Cardiac septum (tissue), 1 donor: Measurements from ENCODE around the gene INSR. TPM values are rescaled to one million over a fixed set of nuclear protein-coding genes. Genes with fewer than 3 reads are reported as not detected.
"Not testable (repeated sequence)": the region's sequence is repeated elsewhere in the genome, so short reads cannot be mapped to it uniquely, and the experiment has no call there.

ENCODE experiments used
- DNase-seq: peaks from one replicate; pipeline ENCODE4 v3.0.0-alpha.2; 2020; ENCODE audit warnings: low spot score
- intact Hi-C: fragments of 100-400 bp; cut with DNase I; formaldehyde crosslinking; loops from one replicate; pipeline ENCODE4 v1.14.0; 2022
- long read RNA-seq: library from polyadenylated mRNA; unstranded; transcript quantifications from one replicate; pipeline ENCODE4 v2.0.0, GENCODE V29; 2021
- total RNA-seq: library from RNA; stranded (reverse); fragmentation: NEBNext Ultra II Directional; extraction: Animal tissue kit (Norgen Biotek cat#: 25700); gene quantifications from one replicate; pipeline ENCODE4 v1.2.1, GENCODE V29; 2021
- donor health status: DM: no; HTN: no; CAD: no.

Gene INSR
- total RNA-seq = 113 TPM
- long read RNA-seq, full-length matches to known transcripts = 4 of 97 reads
- long read RNA-seq, partial matches to known transcripts = 70 of 97 reads
- long read RNA-seq, other reads (novel, unspliced or antisense) = 23 of 97 reads

GRCh38 chr19:7293762-7294557 is at the start of gene INSR:
TSS of gene INSR (minus strand) at chr19:7294414. CDS start at chr19:7293891, 523 bp downstream.
- DNase-seq = peak; percentile 93
- intact Hi-C loops = loop anchor here (1.0 to 5.0 kb wide), 2 partner anchors 96 to 137 kb away; no protein-coding TSS in a partner anchor

GRCh38 chr19:7342143-7342542 is 47.9 kb upstream of the INSR start:
- intact Hi-C loops = no loop called here
- no peak for DNase-seq

GRCh38 chr19:7340959-7341837 is 47.0 kb upstream of the INSR start:
- peak; percentile 90 for DNase-seq
- intact Hi-C loops = loop anchor here (1.0 to 2.0 kb wide), 2 partner anchors 192 to 239 kb away; no protein-coding TSS in a partner anchor

DNA sequence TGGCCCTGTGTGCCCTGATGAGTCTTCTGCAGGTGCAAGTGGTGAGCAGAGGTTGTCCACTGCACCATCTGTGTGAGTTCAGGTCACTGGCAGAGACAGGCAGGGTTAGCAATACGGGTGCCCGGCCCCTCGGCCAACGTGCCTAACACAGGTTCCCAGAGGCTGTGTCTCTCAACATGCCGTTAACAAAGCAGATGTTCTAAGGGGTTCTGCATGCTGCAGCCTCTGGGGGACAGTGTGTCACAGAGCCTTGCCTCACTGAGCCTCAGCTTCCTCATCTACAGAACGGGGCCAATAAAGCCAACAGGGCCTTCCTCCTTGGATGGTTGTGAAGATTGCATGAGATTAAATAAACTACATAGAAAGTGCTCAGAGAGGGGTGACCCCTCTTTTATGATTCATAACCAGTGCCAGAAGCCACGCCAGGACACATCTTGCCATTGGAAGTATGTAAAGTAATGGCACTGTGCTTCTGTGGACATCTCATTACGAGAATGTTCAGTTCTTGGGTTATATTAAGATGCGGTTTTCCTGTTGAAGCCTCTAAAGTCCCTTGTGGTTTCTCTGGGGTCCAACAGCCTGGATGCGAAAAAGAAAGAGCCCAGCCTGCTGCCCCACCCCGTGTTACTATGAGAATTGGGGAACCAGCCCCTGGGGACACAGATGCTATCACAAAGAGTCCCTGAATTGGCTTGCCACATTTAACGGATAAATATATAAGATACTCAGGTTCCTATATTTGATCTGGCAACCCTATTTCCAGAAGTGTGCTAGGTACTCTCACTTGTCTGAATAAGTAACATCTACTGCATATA is 43.4 kb upstream of the INSR start:
- intact Hi-C loops = no loop called here
- DNase-seq = no peak

DNA sequence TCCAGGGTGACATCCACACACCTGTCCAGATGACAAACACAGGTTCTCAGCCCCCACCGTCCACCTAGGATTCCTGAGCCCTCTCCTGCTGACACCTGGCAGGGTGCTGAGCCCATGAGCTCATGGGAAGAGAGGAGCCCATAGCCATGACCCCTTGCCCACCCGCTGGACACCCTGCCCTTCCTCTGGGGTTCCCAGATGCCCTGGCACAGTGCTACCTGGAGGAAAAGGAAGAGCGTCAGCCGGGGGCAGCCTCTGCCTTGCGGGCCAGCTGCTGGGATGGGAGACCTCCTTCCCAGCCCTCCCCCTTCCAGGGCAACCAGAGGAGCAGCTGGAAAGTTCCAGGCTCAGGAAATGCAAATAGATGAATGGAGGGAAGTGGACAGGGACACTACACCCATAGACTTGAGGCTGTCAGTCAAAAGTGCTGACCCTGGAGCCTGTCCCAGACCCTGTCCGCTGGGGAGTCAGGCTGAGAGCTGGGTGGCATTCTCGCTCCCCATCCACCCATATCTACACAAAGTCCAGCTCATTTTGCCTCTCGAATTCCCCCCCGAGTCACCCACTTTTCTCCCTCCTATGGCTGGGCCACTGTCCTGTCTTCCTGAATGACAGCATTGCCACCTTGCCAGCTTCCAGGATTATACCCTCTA is 42.2 kb upstream of the INSR start:
- intact Hi-C loops = no loop called here
- DNase-seq = no peak

GRCh38 chr19:7333198-7334118 is 39.2 kb upstream of the INSR start:
- intact Hi-C loops = loop anchor here (2.0 kb wide), 1 partner anchor 151 kb away; no protein-coding TSS in a partner anchor
- no peak for DNase-seq

DNA sequence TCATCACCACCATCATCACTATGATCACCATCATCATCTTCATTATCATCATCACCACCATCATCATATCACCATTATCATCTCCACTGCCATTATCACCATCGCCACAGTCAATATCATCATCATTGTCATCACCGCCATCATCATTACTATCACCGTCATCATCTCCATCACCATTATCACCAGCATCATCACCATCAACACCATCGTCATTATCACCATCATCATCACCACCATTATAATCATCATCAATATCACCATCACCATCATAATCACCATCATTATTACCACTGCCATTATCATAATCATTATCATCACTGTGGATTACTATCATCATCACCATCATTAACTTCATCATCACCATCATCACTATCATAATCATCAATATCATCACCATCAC is 37.2 kb upstream of the INSR start:
- intact Hi-C loops = no loop called here
- no peak for DNase-seq

- no peak for DNase-seq
- intact Hi-C loops = no loop called here
These were observed 34.4 kb upstream of the INSR start for GRCh38 chr19:7328647-7329046.

DNA sequence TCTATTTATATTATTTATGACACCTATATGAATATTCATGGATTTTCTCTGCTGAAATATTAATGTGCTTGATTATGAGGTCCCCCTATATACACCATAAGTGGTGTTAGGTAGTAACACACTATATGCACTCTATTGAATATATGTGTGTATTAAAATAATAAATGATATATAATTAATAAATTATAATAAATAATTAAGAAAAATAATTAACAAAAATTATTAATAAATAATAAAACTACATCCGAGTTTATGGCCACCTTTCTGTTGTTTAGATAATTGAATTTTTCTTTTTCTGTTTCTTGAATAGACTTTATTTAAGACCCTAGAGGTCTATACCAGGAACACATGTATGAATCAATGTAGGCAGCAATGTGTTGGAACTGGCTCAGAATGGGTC is 33.6 kb upstream of the INSR start:
- intact Hi-C loops = no loop called here
- no peak for DNase-seq

- intact Hi-C loops = no loop called here
- no peak for DNase-seq
These were observed 32.1 kb upstream of the INSR start for GRCh38 chr19:7326105-7326877.

DNA sequence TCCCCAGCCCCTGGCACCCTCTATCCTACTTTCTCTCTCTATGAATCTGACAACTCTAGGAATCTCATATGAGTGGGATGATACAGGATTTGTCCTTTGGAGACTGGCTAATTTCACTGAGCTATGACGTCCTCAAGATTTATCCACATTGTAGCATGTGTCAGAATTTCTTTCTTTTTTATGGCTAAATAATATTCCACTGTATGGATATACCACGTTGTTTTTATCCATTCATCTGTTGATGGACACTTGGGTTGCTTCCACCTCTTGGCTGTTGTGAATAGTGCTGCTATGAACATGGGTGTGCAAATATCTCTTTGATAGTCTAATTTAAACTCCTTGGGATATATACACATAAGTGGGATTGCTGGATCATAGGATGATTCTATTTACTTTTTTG is 24.0 kb upstream of the INSR start:
- intact Hi-C loops = no loop called here

GRCh38 chr19:7312816-7313215 is 18.6 kb upstream of the INSR start:
- DNase-seq = no peak
- intact Hi-C loops = no loop called here

More for the DNA sequence above, 24.0 kb upstream of the INSR start:
- no peak for DNase-seq

DNA sequence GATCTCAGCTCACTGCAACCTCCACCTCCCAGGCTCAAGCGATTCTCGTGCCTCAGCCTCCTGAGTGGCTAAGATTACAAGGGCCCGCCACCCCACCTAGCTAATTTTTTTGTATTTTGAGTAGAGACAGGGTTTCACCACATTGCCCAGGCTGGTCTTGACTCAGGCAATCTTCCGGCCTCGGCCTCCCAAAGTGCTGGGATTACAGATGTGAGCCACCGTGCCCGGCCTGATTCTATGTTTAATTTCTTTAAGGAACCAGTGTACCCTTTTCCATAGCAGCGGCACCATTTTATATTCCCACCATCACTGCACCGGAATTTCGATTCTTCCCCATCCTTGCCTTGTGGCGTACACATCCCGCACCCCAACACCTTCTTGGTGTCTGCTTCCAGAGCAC is 17.7 kb upstream of the INSR start:
- intact Hi-C loops = no loop called here
- no peak for DNase-seq

DNA sequence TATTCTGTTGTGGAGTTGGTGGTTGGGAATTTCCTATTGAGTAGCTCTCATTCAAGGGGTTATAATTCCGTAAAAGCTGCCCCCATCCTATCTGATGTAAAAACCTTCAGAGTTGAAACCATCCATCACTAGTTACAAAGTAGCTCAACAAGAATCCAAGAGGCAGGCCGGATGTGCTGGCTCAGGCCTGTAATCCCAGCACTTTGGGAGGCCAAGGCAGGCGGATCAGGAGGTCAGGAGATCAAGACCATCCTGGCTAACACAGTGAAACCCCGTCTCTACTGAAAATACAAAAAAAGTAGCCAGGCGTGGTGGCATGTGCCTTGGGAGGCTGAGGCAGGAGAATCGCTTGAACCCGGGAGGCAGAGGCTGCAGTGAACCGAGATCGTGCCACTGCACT is 14.1 kb upstream of the INSR start:
- intact Hi-C loops, DNase-seq: not testable (repeated sequence)

- intact Hi-C loops = no loop called here
- DNase-seq = no peak
These were observed 13.5 kb upstream of the INSR start for GRCh38 chr19:7307590-7308218.

DNA sequence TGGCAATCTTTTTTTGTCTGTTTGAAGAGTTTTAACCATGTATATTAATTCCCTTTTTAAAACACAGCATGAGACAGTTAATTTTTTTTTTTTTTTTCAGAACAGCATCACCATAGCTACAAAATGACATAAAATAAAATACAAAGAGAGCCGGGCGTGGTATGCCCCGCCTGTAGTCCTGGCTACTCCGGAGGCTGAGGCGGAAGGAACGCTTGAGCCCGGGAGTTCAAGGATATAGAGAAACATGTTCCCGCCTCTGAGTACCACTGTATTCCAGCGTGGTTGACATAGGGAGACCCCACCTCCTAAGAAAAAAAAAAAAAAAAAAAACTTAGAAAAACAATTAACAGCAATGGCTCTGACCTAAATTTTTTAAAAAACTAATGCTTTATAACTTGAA is 10.0 kb upstream of the INSR start:
- DNase-seq = no peak

DNA sequence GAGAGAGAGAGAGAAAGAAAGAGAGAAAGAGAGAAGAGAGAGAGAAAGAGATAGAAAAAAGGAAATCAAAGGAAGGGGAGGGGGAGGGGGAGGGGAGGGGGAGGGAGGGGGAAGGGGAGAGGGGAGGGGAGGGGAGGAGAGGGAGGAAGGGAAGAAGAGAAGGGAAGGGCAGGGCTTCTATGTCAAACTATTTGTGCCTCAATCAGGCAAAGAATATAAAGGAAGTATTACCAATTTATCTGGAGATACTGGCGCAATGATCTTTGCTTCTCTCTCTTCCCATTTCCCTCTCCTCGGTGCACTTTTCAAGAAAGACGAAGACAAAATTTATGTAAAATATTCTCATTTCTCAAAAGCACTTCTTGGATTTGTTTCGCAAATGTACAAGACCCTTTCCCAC is 9.3 kb upstream of the INSR start:
- intact Hi-C loops = no loop called here
- DNase-seq = no peak

More for the DNA sequence above, 10.0 kb upstream of the INSR start:
- intact Hi-C loops = no loop called here
